GM12878 (cell line): ENCODE measurements around the gene RMI2. TPM values are rescaled to one million over a fixed set of nuclear protein-coding genes. Genes with fewer than 3 reads are reported as not detected.
A peak's percentile ranks its signal among the peaks of the same experiment; 100 is the strongest.

Source experiments
- BCL11A ChIP-seq: IDR thresholded peaks from 2 replicates; pipeline ENCODE4 v1.6.1; 2011; ENCODE audit warnings: low read depth, low read length
- CBFB ChIP-seq: IDR thresholded peaks from 2 replicates; pipeline ENCODE4 v1.6.1; 2016; ENCODE audit warnings: antibody characterized with exemption, low read depth
- CHD4 ChIP-seq: fragments of 200-600 bp; sonication (generic); IDR thresholded peaks from 2 replicates; pipeline ENCODE4 v1.6.1; 2016; ENCODE audit warnings: mild to moderate bottlenecking
- EP300 ChIP-seq, 2 experiments: fragments of 150-350 bp in 1 of 2; IDR thresholded peaks; 2 replicates each; pipeline ENCODE4 v1.6.1; 2011 to 2012; ENCODE audit warnings: low read depth in 2 of 2, low read length in 2 of 2, borderline replicate concordance in 1 of 2, improper control_type of control experiment in 1 of 2, inconsistent platforms in 1 of 2; ENCODE audit not compliant: control insufficient read depth in 1 of 2
- JUND ChIP-seq: IDR thresholded peaks from 2 replicates; pipeline ENCODE4 v1.6.1; 2012; ENCODE audit warnings: low read depth, mild to moderate bottlenecking, low read length, improper control_type of control experiment, moderate library complexity
- NFIC ChIP-seq: IDR thresholded peaks from 2 replicates; pipeline ENCODE4 v1.6.1; 2012; ENCODE audit warnings: low read depth, mild to moderate bottlenecking, inconsistent platforms, low read length, moderate library complexity
- NR2C2 ChIP-seq: IDR thresholded peaks from 2 replicates; pipeline ENCODE4 v1.6.1; 2011; ENCODE audit warnings: borderline replicate concordance, low read depth; ENCODE audit not compliant: control insufficient read depth, insufficient read length
- NRF1 ChIP-seq: conservative IDR thresholded peaks from 2 replicates; pipeline ENCODE4 v1.6.1; 2011; ENCODE audit warnings: mild to moderate bottlenecking, low read depth, low read length, improper control_type of control experiment
- SP1 ChIP-seq: IDR thresholded peaks from one replicate; pipeline ENCODE4 v1.6.1; 2011; ENCODE audit warnings: low read depth, low read length
- polyA plus RNA-seq, 11 experiments: library from polyadenylated mRNA; depleted of rRNA in 4 of 11; unstranded in 6 of 11; stranded (reverse) in 5 of 11; fragments of >200 nt; fragmentation: Nextera tagmentation in 4 of 11; fragmentation: Illumina TruSeq in 1 of 11; extraction: Ambion mirVana in 4 of 11; extraction: Trizol in 1 of 11; gene quantifications; 1 replicate in 1 of 11; 2 replicates in 10 of 11; pipeline versions ENCODE4 v1.2.1 to v1.2.3, GENCODE V29; 2011 to 2016; ENCODE audit warnings: inconsistent platforms in 2 of 11, missing spikeins in 2 of 11, low read depth in 1 of 11
- total RNA-seq, 4 experiments: library from RNA; depleted of rRNA in 3 of 4; stranded (reverse); fragments of >200 nt in 3 of 4; fragmentation: Illumina TruSeq in 1 of 4; extraction: Trizol in 1 of 4; gene quantifications; 2 replicates each; pipeline versions ENCODE4 v1.2.1 to v1.2.3, GENCODE V29; 2013 to 2021
- TF ChIP-seq, protein P1 (sequence below): fragments of 450-650 bp; IDR thresholded peaks from 2 replicates; pipeline ENCODE4 v1.6.1; 2016; ENCODE audit warnings: mild to moderate bottlenecking, moderate library complexity, borderline replicate concordance
- TF ChIP-seq, protein P2 (sequence below): fragments of 450-650 bp; formaldehyde crosslinking; IDR thresholded peaks from 2 replicates; pipeline ENCODE4 v1.4.0; 2022; ENCODE audit warnings: mild to moderate bottlenecking, moderate library complexity
- TF ChIP-seq, protein P3 (sequence below): fragments of 450-650 bp; IDR thresholded peaks from 2 replicates; pipeline ENCODE4 v1.6.1; 2017; ENCODE audit warnings: borderline replicate concordance
- TF ChIP-seq, protein P4 (sequence below): IDR thresholded peaks from 2 replicates; pipeline ENCODE4 v1.6.1; 2012; ENCODE audit warnings: low read depth, low read length, improper control_type of control experiment
- TF ChIP-seq, protein P5 (sequence below): fragments of 450-650 bp; IDR thresholded peaks from 2 replicates; pipeline ENCODE4 v1.6.1; 2018; ENCODE audit warnings: borderline replicate concordance, mild to moderate bottlenecking; ENCODE audit not compliant: partially characterized antibody
- TF ChIP-seq, protein P6 (sequence below): IDR thresholded peaks from 2 replicates; pipeline ENCODE4 v1.6.1; 2011; ENCODE audit warnings: borderline replicate concordance, low read depth, mild to moderate bottlenecking, moderate library complexity, mixed read lengths, low read length; ENCODE audit not compliant: insufficient read depth; ENCODE audit errors: extremely low read length

The RMI2 gene
- total and polyA plus RNA-seq, 10 of the 15 experiments (the other 5 are each of a cell fraction or from before 2014, with no cell fraction given) = 9.6 to 68.8 (median 32.1) TPM

DNA sequence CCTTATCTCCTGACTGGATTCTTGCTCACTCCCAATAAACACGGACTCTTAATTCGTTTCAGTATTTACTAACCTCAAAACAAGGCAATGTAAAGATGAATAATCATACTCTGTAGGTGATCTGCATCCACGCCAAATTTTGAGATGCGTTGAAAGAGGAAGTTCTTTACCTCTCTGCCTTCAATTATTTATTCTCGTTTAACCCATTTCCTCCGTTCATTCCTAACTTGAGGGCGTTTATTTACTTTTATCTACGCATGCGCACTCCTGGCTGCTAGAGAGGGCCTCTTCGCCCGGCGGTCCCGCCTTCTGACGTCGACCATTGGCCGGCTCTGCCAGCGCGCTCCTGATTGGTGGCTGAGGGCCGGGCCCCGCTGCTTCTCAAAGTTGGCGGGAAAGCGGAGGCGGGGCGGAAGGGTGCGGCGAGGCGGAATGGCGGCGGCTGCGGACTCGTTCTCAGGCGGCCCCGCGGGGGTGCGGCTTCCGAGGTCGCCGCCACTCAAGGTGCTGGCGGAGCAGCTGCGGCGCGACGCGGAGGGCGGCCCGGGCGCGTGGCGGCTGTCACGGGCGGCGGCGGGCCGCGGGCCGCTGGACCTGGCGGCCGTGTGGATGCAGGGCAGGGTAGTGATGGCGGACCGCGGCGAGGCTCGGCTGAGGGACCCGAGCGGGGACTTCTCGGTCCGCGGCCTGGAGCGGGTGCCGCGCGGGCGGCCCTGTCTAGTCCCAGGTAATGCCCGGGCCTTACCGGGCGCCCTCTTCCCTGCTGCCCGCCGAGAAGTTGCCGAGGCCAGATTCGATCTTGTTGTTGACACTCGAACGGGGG is at the start of gene RMI2 (continued):
- TF ChIP-seq, protein P1, sequence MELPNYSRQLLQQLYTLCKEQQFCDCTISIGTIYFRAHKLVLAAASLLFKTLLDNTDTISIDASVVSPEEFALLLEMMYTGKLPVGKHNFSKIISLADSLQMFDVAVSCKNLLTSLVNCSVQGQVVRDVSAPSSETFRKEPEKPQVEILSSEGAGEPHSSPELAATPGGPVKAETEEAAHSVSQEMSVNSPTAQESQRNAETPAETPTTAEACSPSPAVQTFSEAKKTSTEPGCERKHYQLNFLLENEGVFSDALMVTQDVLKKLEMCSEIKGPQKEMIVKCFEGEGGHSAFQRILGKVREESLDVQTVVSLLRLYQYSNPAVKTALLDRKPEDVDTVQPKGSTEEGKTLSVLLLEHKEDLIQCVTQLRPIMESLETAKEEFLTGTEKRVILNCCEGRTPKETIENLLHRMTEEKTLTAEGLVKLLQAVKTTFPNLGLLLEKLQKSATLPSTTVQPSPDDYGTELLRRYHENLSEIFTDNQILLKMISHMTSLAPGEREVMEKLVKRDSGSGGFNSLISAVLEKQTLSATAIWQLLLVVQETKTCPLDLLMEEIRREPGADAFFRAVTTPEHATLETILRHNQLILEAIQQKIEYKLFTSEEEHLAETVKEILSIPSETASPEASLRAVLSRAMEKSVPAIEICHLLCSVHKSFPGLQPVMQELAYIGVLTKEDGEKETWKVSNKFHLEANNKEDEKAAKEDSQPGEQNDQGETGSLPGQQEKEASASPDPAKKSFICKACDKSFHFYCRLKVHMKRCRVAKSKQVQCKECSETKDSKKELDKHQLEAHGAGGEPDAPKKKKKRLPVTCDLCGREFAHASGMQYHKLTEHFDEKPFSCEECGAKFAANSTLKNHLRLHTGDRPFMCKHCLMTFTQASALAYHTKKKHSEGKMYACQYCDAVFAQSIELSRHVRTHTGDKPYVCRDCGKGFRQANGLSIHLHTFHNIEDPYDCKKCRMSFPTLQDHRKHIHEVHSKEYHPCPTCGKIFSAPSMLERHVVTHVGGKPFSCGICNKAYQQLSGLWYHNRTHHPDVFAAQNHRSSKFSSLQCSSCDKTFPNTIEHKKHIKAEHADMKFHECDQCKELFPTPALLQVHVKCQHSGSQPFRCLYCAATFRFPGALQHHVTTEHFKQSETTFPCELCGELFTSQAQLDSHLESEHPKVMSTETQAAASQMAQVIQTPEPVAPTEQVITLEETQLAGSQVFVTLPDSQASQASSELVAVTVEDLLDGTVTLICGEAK = peak; percentile 11; the same call in 1 of the 2 replicates
- TF ChIP-seq NR2C2 (no peak), CHD4 (no peak), JUND (no peak), BCL11A (no peak), SP1 (peak; percentile 93), NFIC (no peak), NRF1 (no peak), EP300 (IDR thresholded peaks at IDR 0.05; ENCODE audit: borderline replicate concordance in 1 of 2, control insufficient read depth in 1 of 2, low read depth in 2 of 2, low read length in 2 of 2) (no peak), CBFB (no peak)
- TF ChIP-seq, protein P2, sequence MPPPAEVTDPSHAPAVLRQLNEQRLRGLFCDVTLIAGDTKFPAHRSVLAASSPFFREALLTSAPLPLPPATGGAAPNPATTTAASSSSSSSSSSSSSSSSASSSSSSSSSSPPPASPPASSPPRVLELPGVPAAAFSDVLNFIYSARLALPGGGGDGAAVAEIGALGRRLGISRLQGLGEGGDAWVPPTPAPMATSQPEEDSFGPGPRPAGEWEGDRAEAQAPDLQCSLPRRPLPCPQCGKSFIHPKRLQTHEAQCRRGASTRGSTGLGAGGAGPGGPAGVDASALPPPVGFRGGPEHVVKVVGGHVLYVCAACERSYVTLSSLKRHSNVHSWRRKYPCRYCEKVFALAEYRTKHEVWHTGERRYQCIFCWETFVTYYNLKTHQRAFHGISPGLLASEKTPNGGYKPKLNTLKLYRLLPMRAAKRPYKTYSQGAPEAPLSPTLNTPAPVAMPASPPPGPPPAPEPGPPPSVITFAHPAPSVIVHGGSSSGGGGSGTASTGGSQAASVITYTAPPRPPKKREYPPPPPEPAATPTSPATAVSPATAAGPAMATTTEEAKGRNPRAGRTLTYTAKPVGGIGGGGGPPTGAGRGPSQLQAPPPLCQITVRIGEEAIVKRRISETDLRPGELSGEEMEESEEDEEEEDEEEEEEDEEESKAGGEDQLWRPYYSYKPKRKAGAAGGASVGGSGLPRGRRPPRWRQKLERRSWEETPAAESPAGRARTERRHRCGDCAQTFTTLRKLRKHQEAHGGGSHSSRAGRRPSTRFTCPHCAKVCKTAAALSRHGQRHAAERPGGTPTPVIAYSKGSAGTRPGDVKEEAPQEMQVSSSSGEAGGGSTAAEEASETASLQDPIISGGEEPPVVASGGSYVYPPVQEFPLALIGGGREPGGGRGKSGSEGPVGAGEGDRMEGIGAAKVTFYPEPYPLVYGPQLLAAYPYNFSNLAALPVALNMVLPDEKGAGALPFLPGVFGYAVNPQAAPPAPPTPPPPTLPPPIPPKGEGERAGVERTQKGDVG (CRISPR knock-in tag) = no peak
- TF ChIP-seq, protein P3, sequence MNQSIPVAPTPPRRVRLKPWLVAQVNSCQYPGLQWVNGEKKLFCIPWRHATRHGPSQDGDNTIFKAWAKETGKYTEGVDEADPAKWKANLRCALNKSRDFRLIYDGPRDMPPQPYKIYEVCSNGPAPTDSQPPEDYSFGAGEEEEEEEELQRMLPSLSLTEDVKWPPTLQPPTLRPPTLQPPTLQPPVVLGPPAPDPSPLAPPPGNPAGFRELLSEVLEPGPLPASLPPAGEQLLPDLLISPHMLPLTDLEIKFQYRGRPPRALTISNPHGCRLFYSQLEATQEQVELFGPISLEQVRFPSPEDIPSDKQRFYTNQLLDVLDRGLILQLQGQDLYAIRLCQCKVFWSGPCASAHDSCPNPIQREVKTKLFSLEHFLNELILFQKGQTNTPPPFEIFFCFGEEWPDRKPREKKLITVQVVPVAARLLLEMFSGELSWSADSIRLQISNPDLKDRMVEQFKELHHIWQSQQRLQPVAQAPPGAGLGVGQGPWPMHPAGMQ = no peak
- TF ChIP-seq, protein P4, sequence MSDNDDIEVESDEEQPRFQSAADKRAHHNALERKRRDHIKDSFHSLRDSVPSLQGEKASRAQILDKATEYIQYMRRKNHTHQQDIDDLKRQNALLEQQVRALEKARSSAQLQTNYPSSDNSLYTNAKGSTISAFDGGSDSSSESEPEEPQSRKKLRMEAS = peak; percentile 71; the same call in 1 of the 2 replicates
- TF ChIP-seq, protein P5, sequence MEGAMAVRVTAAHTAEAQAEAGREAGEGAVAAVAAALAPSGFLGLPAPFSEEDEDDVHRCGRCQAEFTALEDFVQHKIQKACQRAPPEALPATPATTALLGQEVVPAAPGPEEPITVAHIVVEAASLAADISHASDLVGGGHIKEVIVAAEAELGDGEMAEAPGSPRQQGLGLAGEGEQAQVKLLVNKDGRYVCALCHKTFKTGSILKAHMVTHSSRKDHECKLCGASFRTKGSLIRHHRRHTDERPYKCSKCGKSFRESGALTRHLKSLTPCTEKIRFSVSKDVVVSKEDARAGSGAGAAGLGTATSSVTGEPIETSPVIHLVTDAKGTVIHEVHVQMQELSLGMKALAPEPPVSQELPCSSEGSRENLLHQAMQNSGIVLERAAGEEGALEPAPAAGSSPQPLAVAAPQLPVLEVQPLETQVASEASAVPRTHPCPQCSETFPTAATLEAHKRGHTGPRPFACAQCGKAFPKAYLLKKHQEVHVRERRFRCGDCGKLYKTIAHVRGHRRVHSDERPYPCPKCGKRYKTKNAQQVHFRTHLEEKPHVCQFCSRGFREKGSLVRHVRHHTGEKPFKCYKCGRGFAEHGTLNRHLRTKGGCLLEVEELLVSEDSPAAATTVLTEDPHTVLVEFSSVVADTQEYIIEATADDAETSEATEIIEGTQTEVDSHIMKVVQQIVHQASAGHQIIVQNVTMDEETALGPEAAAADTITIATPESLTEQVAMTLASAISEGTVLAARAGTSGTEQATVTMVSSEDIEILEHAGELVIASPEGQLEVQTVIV = no peak
- TF ChIP-seq, protein P6, sequence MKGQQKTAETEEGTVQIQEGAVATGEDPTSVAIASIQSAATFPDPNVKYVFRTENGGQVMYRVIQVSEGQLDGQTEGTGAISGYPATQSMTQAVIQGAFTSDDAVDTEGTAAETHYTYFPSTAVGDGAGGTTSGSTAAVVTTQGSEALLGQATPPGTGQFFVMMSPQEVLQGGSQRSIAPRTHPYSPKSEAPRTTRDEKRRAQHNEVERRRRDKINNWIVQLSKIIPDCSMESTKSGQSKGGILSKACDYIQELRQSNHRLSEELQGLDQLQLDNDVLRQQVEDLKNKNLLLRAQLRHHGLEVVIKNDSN = no peak
